ENCODE data around the gene STARD3. TPM values are rescaled to one million over a fixed set of nuclear protein-coding genes. Genes with fewer than 3 reads are reported as not detected.

Gene STARD3
- polyA plus RNA-seq, 1 donor from 2014 or later, result 35.7 TPM

DNA sequence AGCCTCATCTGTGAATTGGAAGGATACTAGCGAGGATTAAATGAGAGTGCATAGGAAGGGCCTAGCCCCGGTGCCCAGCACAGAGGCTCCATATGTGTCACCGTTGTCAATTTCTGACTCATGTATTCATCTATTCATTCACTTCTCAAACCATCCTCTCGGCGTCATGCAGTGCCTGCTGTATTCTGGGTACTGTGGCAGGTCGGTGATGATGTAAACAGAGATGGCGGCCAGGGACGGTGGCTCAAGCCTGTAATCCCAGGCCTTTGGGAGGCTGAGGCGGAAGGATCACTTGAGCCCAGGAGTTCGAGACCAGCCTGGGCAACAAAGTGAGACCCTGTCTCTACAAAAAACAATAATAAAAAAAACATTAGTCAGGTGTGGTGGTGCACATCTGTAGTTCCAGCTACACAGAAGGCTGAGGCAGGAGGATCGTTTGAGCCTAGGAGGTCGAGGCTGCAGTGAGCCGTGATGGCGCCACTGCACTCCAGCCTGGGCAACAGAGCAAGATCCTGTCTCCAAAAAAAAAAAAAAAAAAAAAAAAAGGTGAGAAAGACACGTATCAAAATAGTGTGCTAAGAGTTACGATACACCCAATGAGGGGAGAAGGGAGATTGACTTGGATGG is 14.5 kb upstream of the STARD3 start:
- Mint-ChIP-seq H3K27ac (peak overlapping the region in 2 of 3 donors; percentile 46 to 69), H3K36me3 (no peaks in the 10 kb centered on the region), H3K4me1 (peaks cover 15 to 16% (median 15%) of the 10 kb centered on the region in 3 donors), H3K4me3 (peak overlapping the region; percentile 62 to 90 (median 78)), H3K27me3 (peaks cover 15% of the 10 kb centered on the region), H3K9me3 (no peaks in the 10 kb centered on the region)

GRCh38 chr17:39623356-39623950 is 13.5 kb upstream of the STARD3 start:
- Mint-ChIP-seq H3K27ac (peak overlapping the region in 1 of 3 donors; percentile 88), H3K9me3 (no peaks in the 10 kb centered on the region), H3K27me3 (peaks cover 15% of the 10 kb centered on the region), H3K36me3 (no peaks in the 10 kb centered on the region), H3K4me1 (peaks cover 15 to 17% (median 15%) of the 10 kb centered on the region in 3 donors), H3K4me3 (peak overlapping the region in 3 of 4 donors; percentile 68 to 87 (median 75))

DNA sequence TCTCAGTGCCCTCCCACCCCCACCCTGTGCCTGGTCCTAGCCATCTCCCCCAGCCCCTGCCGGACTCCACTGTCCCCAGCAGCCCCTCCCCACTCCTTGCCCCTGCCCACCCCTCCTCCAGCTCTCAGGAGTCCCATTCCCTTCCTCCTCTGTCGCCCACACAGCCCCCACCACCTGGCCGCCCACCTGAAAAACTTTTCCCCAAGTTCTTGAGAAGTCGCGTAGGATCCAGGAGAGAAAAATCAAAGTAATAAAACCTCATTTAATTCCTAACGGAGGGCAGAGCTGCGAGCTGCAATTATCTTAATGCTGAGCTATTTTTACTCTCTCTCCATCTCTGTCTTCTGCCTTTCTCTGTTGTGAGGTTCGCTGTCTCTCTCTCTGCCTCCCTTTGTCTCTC is 12.6 kb upstream of the STARD3 start:
- no peaks in the 10 kb centered on the region for H3K9me3 Mint-ChIP-seq
- peaks cover 19% of the 10 kb centered on the region for H3K27me3 Mint-ChIP-seq
- H3K4me3 Mint-ChIP-seq, result no peak overlapping the region
- H3K27ac Mint-ChIP-seq, result no peak overlapping the region
- H3K36me3 Mint-ChIP-seq, result no peaks in the 10 kb centered on the region
- H3K4me1 Mint-ChIP-seq, result peaks cover 15 to 17% (median 16%) of the 10 kb centered on the region in 3 donors

DNA sequence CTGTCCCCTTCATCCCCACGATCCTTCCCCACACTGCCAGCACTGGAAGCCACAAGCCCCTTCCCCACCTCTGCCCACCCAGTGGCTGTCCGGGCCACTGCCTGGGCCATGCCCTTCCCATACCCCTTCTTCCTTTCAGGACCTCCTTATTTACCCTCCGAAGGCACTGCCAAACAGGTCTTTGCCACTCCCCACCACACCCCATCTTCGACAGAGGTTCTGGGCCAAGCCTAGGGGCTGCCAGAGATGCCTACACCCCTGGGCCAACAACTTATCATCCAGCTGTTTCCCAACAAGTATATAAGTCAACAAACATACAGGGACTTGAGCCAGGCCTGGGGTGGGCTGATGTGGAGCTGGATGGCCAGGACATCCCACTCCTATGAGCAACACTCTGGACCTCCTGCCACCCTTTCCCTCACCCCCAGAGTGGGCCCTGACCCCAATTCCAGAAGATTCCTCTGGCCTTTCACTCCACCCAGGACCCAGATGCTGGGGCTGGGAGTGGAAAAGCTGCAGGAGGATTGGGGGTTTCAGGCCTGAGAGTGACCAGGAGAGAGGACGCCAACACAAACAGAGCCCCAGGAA is 11.7 kb upstream of the STARD3 start:
- H3K4me3 Mint-ChIP-seq, result peak overlapping the region in 2 of 4 donors; percentile 52 to 63
- no peaks in the 10 kb centered on the region for H3K36me3 Mint-ChIP-seq
- H3K9me3 Mint-ChIP-seq, result no peaks in the 10 kb centered on the region
- H3K27me3 Mint-ChIP-seq, result peaks cover 19% of the 10 kb centered on the region
- H3K4me1 Mint-ChIP-seq, result peaks cover 15 to 17% (median 16%) of the 10 kb centered on the region in 3 donors
- no peak overlapping the region for H3K27ac Mint-ChIP-seq

- peaks cover 21% of the 10 kb centered on the region for H3K27me3 Mint-ChIP-seq
- no peaks in the 10 kb centered on the region for H3K36me3 Mint-ChIP-seq
- H3K27ac Mint-ChIP-seq, result no peak within 1 kb of the TSS
- H3K4me3 Mint-ChIP-seq, result peak within 1 kb of the TSS in 3 of 4 donors; percentile 63 to 73 (median 67)
- H3K9me3 Mint-ChIP-seq, result no peaks in the 10 kb centered on the region
- H3K4me1 Mint-ChIP-seq, result peaks cover 15 to 19% (median 16%) of the 10 kb centered on the region in 3 donors
Observed at GRCh38 chr17:39626171-39627046, 10.5 kb upstream of the STARD3 start, which contains the start of gene PPP1R1B. Gene PPP1R1B, plus strand, starts transcription at chr17:39626952. Its CDS starts 441 bp downstream, at chr17:39627393.

DNA sequence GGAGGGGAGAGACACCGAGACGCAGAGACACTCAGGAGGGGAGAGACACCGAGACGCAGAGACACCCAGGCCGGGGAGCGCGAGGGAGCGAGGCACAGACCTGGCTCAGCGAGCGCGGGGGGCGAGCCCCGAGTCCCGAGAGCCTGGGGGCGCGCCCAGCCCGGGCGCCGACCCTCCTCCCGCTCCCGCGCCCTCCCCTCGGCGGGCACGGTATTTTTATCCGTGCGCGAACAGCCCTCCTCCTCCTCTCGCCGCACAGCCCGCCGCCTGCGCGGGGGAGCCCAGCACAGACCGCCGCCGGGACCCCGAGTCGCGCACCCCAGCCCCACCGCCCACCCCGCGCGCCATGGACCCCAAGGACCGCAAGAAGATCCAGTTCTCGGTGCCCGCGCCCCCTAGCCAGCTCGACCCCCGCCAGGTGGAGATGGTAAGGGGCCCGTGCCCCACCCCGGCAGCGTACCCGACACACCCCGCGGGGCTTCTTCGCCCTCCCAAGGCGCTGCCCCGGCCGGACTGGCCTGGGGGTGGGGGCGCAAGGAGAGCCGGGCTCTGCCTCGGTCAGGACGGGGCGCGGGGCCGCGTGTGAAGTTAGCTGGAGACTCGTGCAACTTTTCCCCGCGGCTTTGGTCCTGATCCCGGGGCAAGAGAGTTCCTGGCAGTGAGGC is 9.8 kb upstream of the STARD3 start:
- H3K27ac Mint-ChIP-seq, result no peak overlapping the region
- H3K4me3 Mint-ChIP-seq, result peak overlapping the region in 3 of 4 donors; percentile 63 to 73 (median 67)
- peaks cover 2% of the 10 kb centered on the region for H3K36me3 Mint-ChIP-seq
- peaks cover 10 to 16% (median 11%) of the 10 kb centered on the region in 3 donors for H3K4me1 Mint-ChIP-seq
- no peaks in the 10 kb centered on the region for H3K9me3 Mint-ChIP-seq
- peaks cover 21% of the 10 kb centered on the region for H3K27me3 Mint-ChIP-seq

- H3K27ac Mint-ChIP-seq, result no peak overlapping the region
- no peak overlapping the region for H3K4me3 Mint-ChIP-seq
- H3K4me1 Mint-ChIP-seq, result peaks cover 5 to 12% (median 5%) of the 10 kb centered on the region in 3 donors
- peaks cover 21% of the 10 kb centered on the region for H3K27me3 Mint-ChIP-seq
- H3K36me3 Mint-ChIP-seq, result peaks cover 2% of the 10 kb centered on the region
- H3K9me3 Mint-ChIP-seq, result no peaks in the 10 kb centered on the region
Observed at GRCh38 chr17:39627712-39628516, 9.0 kb upstream of the STARD3 start.

GRCh38 chr17:39628655-39629493 is 8.1 kb upstream of the STARD3 start:
- Mint-ChIP-seq H3K36me3 (peaks cover 2% of the 10 kb centered on the region), H3K9me3 (no peaks in the 10 kb centered on the region), H3K27ac (no peak overlapping the region), H3K4me1 (peaks cover 0 to 5% (median 3%) of the 10 kb centered on the region in 3 donors), H3K27me3 (peaks cover 21% of the 10 kb centered on the region), H3K4me3 (no peak overlapping the region)

DNA sequence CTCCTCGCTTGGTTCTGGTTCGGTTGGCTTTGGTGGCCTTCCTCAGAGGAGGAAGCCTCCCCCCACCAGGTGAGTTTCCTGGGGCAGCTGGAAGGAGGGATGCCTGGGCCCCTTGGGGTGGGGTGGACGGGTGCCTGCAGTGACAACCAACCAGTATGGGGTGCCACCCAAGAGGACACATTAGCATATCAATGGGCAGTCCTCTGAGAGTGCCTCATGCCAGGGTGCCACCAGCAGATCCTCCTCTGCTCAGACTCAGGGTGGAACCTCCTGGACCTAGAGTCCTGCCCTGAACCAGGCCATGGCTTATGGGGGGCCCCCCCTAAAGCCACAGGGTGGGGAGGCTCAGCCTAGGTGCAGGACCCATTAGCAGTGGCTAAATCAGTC is 7.5 kb upstream of the STARD3 start:
- Mint-ChIP-seq H3K27ac (no peak overlapping the region), H3K4me1 (peaks cover 4 to 7% (median 5%) of the 10 kb centered on the region in 3 donors), H3K27me3 (peaks cover 21% of the 10 kb centered on the region), H3K36me3 (peaks cover 2% of the 10 kb centered on the region), H3K4me3 (no peak overlapping the region), H3K9me3 (no peaks in the 10 kb centered on the region)

DNA sequence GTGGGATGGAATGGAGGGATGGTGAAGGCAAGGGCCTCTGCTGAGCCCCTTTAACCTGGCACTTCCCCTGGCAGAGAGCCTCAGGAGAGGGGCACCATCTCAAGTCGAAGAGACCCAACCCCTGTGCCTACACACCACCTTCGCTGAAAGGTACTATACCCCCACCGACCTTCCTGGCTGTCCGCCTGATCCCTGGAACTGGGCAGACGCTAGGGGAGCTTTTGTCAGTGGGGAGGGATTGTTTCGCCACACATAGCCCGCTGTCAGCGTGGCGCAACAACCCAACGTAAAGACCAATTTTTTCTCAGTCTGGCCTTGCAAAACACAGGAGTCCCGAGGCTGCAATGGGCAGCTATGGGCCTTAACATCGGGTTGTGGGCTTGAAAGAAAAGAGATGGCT is 7.0 kb upstream of the STARD3 start:
- Mint-ChIP-seq H3K9me3 (no peaks in the 10 kb centered on the region), H3K27me3 (peaks cover 19% of the 10 kb centered on the region), H3K36me3 (peaks cover 2% of the 10 kb centered on the region), H3K4me1 (peaks cover 5 to 7% (median 6%) of the 10 kb centered on the region in 3 donors), H3K4me3 (no peak overlapping the region), H3K27ac (no peak overlapping the region)

DNA sequence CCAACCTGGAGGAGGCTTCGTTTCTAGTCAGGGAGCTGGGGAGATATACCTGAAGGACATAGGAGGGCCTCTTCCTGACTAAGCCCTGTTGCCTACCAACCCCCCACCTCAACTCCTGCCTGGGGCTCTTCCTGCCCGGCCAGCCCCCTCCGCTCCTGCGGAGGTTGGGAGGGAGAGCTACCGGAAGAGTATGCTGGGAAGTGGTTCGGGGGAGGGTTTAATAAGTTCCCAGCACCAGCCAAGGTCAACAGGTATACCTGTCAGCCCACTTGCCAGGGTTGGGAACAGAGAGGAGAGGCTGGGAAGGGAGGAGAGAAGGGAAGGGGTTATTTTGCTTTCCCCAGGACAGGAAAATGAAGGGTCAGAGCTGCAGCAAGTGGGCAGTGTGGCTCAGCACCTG is 5.5 kb upstream of the STARD3 start:
- Mint-ChIP-seq H3K27me3 (peaks cover 10% of the 10 kb centered on the region), H3K27ac (no peak overlapping the region), H3K36me3 (peaks cover 2% of the 10 kb centered on the region)

GRCh38 chr17:39632153-39632941 is 4.6 kb upstream of the STARD3 start:
- no peak overlapping the region for H3K4me3 Mint-ChIP-seq

More for the DNA sequence above, 5.5 kb upstream of the STARD3 start:
- H3K9me3 Mint-ChIP-seq, result no peaks in the 10 kb centered on the region
- peak overlapping the region in 1 of 4 donors; percentile 2 for H3K4me3 Mint-ChIP-seq
- peaks cover 7 to 11% (median 8%) of the 10 kb centered on the region in 3 donors for H3K4me1 Mint-ChIP-seq

More at GRCh38 chr17:39632153-39632941, 4.6 kb upstream of the STARD3 start:
- Mint-ChIP-seq H3K4me1 (peaks cover 10 to 13% (median 11%) of the 10 kb centered on the region in 3 donors), H3K36me3 (peaks cover 2% of the 10 kb centered on the region), H3K9me3 (no peaks in the 10 kb centered on the region), H3K27me3 (peaks cover 7% of the 10 kb centered on the region), H3K27ac (no peak overlapping the region)
